Measurements from ENCODE around the gene FBXW5. TPM values are rescaled to one million over a fixed set of nuclear protein-coding genes. Genes with fewer than 3 reads are reported as not detected.

FBXW5 gene
- total and polyA plus RNA-seq, 10 of the 15 experiments (the other 5 are each of a cell fraction or from before 2014, with no cell fraction given) = 0.21 to 97.3 (median 44.5) TPM

DNA sequence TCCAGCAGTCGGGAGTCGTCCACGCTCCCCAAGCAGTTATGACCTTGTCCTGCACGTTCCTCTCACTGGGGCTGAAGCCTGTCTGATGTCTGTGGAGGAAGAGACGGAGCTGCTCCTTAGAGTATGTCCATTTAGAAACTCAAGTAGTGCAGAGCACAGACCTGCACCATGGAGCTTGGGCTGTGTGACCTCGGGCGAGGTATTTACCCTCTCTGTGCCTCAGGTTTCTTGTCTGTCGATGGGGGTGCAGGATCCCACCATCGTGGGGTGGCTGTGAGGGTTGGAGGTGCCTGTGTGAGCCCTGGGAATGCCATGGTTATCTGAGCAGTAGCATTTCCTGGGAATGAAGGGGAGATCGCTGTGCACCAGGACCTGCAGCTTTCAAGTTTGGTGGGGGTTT is 44.0 kb downstream of the FBXW5 start:
- Histone ChIP-seq H3K9ac (ENCODE audit: control insufficient read depth, insufficient read depth, low read length) (no peak overlapping the region), H3K79me2 (ENCODE audit: control insufficient read depth, insufficient read depth, low read length) (peaks cover 49% of the 10 kb centered on the region), H3K27me3 (replicated peaks in 1 of 2; ENCODE audit: control insufficient read depth in 2 of 2, insufficient read depth in 2 of 2, low read length in 1 of 2) (no peaks in the 10 kb centered on the region), H3K9me3 (replicated peaks; ENCODE audit: control insufficient read depth, insufficient read depth, low read length) (peaks cover 5% of the 10 kb centered on the region; the same call in 2 of the 3 replicates), H2AFZ (ENCODE audit: control insufficient read depth, low read depth, low read length) (no peak overlapping the region), H3K4me3 (no peak overlapping the region), H3K4me1 (ENCODE audit: control insufficient read depth, insufficient read depth, low read length) (peaks cover 65% of the 10 kb centered on the region), H3K36me3 (ENCODE audit: control insufficient read depth in 2 of 2, insufficient read depth in 2 of 2, low read length in 1 of 2) (peaks cover 26 to 30% of the 10 kb centered on the region in 2 experiments), H3K27ac (ENCODE audit: control insufficient read depth, insufficient read depth) (peak overlapping the region; percentile 99; the same call in 1 of the 2 replicates), H3K4me2 (ENCODE audit: control insufficient read depth, insufficient read depth) (0 out of 2 replicates have a peak overlapping the region, but pooled peaks have one; percentile 14), H4K20me1 (ENCODE audit: control insufficient read depth, insufficient read depth) (no peaks in the 10 kb centered on the region)
- no TSS peak for BruUV-seq (replicated peaks)
- intact Hi-C loops (cut with micrococcal nuclease; ENCODE audit: unreplicated experiment) (no loop called here), in situ Hi-C loops (cut with MboI) (no loop called here)
- ChIA-PET CTCF (interaction anchor here (0.8 to 3.1 kb wide), 5 partner anchors 13 to 135 kb away, joined by 4 to 16 read pairs (median 4); partner anchors contain the start of gene TRAF2), POLR2A (interaction anchor here (0.5 to 3.4 kb wide), 4 partner anchors 8 to 30 kb away, joined by 3 to 41 read pairs (median 6); no protein-coding TSS in a partner anchor), RAD21 (ENCODE audit: unreplicated experiment) (interaction anchor here (3.5 kb wide), 1 partner anchor 57 kb away, joined by 16 read pairs; the partner anchor contains the start of gene AJM1), SMC1A (ENCODE audit: uncharacterized antibody, unreplicated experiment) (interaction anchor here (7.5 kb wide), 1 partner anchor 16 kb away, joined by 70 read pairs; the partner anchor contains the start of gene TRAF2)
- ATAC-seq (no peak), FAIRE-seq (no peak), DNase-seq (ENCODE audit: low read depth, low spot score) (no peak)
- WGBS (ENCODE audit: insufficient coverage, insufficient replicate concordance, low lambda C conversion rate, missing lambda C conversion rate) = 91% methylated on average over 10 of the region's 10 CpGs
- TF ChIP-seq, protein P1, sequence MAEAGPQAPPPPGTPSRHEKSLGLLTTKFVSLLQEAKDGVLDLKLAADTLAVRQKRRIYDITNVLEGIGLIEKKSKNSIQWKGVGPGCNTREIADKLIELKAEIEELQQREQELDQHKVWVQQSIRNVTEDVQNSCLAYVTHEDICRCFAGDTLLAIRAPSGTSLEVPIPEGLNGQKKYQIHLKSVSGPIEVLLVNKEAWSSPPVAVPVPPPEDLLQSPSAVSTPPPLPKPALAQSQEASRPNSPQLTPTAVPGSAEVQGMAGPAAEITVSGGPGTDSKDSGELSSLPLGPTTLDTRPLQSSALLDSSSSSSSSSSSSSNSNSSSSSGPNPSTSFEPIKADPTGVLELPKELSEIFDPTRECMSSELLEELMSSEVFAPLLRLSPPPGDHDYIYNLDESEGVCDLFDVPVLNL (IDR thresholded peaks at IDR 0.05; ENCODE audit: low read depth, low read length) = no peak
- TF ChIP-seq ZNF217 (IDR thresholded peaks at IDR 0.05) (no peak), CBX3 (IDR thresholded peaks at IDR 0.05; ENCODE audit: borderline replicate concordance, low read depth) (no peak), NFYA (IDR thresholded peaks at IDR 0.05; ENCODE audit: borderline replicate concordance, low read depth, low read length) (no peak), MTA2 (IDR thresholded peaks at IDR 0.05; ENCODE audit: low read depth) (no peak), SP1 (IDR thresholded peaks at IDR 0.05; ENCODE audit: low read depth, low read length) (no peak), FOXM1 (IDR thresholded peaks at IDR 0.05; ENCODE audit: low read depth, low read length) (no peak), RFX5 (IDR thresholded peaks at IDR 0.05; ENCODE audit: low read depth, low read length) (no peak), PAX8 (IDR thresholded peaks at IDR 0.05) (no peak), SUPT20H (IDR thresholded peaks at IDR 0.05; ENCODE audit: borderline replicate concordance, control insufficient read depth, low read depth, low read length) (no peak), NR2C2 (IDR thresholded peaks at IDR 0.05; ENCODE audit: borderline replicate concordance, control insufficient read depth, insufficient read length, low read depth) (no peak), ESRRA (IDR thresholded peaks at IDR 0.05; ENCODE audit: low read length) (no peak)
- TF ChIP-seq, protein P2, sequence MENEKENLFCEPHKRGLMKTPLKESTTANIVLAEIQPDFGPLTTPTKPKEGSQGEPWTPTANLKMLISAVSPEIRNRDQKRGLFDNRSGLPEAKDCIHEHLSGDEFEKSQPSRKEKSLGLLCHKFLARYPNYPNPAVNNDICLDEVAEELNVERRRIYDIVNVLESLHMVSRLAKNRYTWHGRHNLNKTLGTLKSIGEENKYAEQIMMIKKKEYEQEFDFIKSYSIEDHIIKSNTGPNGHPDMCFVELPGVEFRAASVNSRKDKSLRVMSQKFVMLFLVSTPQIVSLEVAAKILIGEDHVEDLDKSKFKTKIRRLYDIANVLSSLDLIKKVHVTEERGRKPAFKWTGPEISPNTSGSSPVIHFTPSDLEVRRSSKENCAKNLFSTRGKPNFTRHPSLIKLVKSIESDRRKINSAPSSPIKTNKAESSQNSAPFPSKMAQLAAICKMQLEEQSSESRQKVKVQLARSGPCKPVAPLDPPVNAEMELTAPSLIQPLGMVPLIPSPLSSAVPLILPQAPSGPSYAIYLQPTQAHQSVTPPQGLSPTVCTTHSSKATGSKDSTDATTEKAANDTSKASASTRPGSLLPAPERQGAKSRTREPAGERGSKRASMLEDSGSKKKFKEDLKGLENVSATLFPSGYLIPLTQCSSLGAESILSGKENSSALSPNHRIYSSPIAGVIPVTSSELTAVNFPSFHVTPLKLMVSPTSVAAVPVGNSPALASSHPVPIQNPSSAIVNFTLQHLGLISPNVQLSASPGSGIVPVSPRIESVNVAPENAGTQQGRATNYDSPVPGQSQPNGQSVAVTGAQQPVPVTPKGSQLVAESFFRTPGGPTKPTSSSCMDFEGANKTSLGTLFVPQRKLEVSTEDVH (IDR thresholded peaks at IDR 0.05; ENCODE audit: low read depth, partially characterized antibody) = no peak
- TF ChIP-seq, protein P3, sequence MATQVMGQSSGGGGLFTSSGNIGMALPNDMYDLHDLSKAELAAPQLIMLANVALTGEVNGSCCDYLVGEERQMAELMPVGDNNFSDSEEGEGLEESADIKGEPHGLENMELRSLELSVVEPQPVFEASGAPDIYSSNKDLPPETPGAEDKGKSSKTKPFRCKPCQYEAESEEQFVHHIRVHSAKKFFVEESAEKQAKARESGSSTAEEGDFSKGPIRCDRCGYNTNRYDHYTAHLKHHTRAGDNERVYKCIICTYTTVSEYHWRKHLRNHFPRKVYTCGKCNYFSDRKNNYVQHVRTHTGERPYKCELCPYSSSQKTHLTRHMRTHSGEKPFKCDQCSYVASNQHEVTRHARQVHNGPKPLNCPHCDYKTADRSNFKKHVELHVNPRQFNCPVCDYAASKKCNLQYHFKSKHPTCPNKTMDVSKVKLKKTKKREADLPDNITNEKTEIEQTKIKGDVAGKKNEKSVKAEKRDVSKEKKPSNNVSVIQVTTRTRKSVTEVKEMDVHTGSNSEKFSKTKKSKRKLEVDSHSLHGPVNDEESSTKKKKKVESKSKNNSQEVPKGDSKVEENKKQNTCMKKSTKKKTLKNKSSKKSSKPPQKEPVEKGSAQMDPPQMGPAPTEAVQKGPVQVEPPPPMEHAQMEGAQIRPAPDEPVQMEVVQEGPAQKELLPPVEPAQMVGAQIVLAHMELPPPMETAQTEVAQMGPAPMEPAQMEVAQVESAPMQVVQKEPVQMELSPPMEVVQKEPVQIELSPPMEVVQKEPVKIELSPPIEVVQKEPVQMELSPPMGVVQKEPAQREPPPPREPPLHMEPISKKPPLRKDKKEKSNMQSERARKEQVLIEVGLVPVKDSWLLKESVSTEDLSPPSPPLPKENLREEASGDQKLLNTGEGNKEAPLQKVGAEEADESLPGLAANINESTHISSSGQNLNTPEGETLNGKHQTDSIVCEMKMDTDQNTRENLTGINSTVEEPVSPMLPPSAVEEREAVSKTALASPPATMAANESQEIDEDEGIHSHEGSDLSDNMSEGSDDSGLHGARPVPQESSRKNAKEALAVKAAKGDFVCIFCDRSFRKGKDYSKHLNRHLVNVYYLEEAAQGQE (IDR thresholded peaks at IDR 0.05; ENCODE audit: low read depth, low read length) = no peak
- TF ChIP-seq, protein P4, sequence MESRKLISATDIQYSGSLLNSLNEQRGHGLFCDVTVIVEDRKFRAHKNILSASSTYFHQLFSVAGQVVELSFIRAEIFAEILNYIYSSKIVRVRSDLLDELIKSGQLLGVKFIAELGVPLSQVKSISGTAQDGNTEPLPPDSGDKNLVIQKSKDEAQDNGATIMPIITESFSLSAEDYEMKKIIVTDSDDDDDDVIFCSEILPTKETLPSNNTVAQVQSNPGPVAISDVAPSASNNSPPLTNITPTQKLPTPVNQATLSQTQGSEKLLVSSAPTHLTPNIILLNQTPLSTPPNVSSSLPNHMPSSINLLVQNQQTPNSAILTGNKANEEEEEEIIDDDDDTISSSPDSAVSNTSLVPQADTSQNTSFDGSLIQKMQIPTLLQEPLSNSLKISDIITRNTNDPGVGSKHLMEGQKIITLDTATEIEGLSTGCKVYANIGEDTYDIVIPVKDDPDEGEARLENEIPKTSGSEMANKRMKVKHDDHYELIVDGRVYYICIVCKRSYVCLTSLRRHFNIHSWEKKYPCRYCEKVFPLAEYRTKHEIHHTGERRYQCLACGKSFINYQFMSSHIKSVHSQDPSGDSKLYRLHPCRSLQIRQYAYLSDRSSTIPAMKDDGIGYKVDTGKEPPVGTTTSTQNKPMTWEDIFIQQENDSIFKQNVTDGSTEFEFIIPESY (IDR thresholded peaks at IDR 0.05) = no peak
